ENCODE results near the gene IQCK.
A peak's percentile ranks its signal among the peaks of the same experiment; 100 is the strongest.

The IQCK gene

GRCh38 chr16:19804538-19805323, 86.7 kb downstream of the IQCK start:
- TF ChIP-seq ZNF341 (tag by site-specific recombination; IDR thresholded peaks at IDR 0.05; ENCODE audit: low read depth) (peak; percentile 47; the same call in 1 of the 2 replicates), ZNF366 (tag by site-specific recombination; conservative IDR thresholded peaks at IDR 0.05) (no peak), GLIS1 (tag by site-specific recombination; IDR thresholded peaks at IDR 0.05) (peak; percentile 57; the same call in 1 of the 2 replicates)
- Histone ChIP-seq H3K9me3 (ENCODE audit: control insufficient read depth, insufficient read depth, low read depth, low read length) (no peaks in the 10 kb centered on the region), H3K4me3 (ENCODE audit: low read depth, low read length) (no peak overlapping the region), H3K27ac (ENCODE audit: extremely low read depth, low read depth, low read length) (no peak overlapping the region), H3K36me3 (ENCODE audit: control insufficient read depth in 2 of 2, insufficient read depth in 1 of 2, low read length in 2 of 2) (no peaks in the 10 kb centered on the region), H3K4me1 (ENCODE audit: control insufficient read depth, insufficient read depth, low read length) (no peaks in the 10 kb centered on the region)
- ChIA-PET POLR2A (no interaction called here), CTCF (no interaction called here)

GRCh38 chr16:19805459-19806162, 87.5 kb downstream of the IQCK start:
- Histone ChIP-seq H3K36me3 (ENCODE audit: control insufficient read depth in 2 of 2, insufficient read depth in 1 of 2, low read length in 2 of 2) (no peaks in the 10 kb centered on the region), H3K9me3 (ENCODE audit: control insufficient read depth, insufficient read depth, low read depth, low read length) (no peaks in the 10 kb centered on the region), H3K27ac (ENCODE audit: extremely low read depth, low read depth, low read length) (no peak overlapping the region), H3K4me3 (ENCODE audit: low read depth, low read length) (no peak overlapping the region), H3K4me1 (ENCODE audit: control insufficient read depth, insufficient read depth, low read length) (no peaks in the 10 kb centered on the region)
- CTCF ChIA-PET: no interaction called here
- POLR2A ChIA-PET: no interaction called here
- TF ChIP-seq SETDB1 (IDR thresholded peaks at IDR 0.05; ENCODE audit: insufficient read length, low read length) (no peak), GLI2 (tag by site-specific recombination; IDR thresholded peaks at IDR 0.05; ENCODE audit: borderline replicate concordance, low read depth) (no peak), SCRT2 (tag by site-specific recombination; IDR thresholded peaks at IDR 0.05) (no peak), ZNF146 (tag by site-specific recombination; IDR thresholded peaks at IDR 0.05) (no peak), ZNF548 (tag by site-specific recombination; IDR thresholded peaks at IDR 0.05) (no peak), ZNF23 (tag by site-specific recombination; IDR thresholded peaks at IDR 0.05; ENCODE audit: borderline replicate concordance) (no peak), ZNF777 (tag by site-specific recombination; IDR thresholded peaks at IDR 0.05; ENCODE audit: borderline replicate concordance) (no peak), ZNF704 (tag by site-specific recombination; IDR thresholded peaks at IDR 0.05) (no peak), PRDM4 (tag by site-specific recombination; IDR thresholded peaks at IDR 0.05) (no peak), ZSCAN30 (tag by site-specific recombination; IDR thresholded peaks at IDR 0.05) (no peak), WT1 (tag by site-specific recombination; IDR thresholded peaks at IDR 0.05) (no peak), ZNF280C (tag by site-specific recombination; IDR thresholded peaks at IDR 0.05) (no peak), ZBTB6 (tag by site-specific recombination; IDR thresholded peaks at IDR 0.05) (no peak), ZNF202 (tag by site-specific recombination; IDR thresholded peaks at IDR 0.05; ENCODE audit: borderline replicate concordance) (no peak), ZBTB26 (tag by site-specific recombination; optimal IDR thresholded peaks at IDR 0.05) (no peak), KLF9 (tag by site-specific recombination; IDR thresholded peaks at IDR 0.05; ENCODE audit: low read depth) (no peak), ZNF561 (tag by site-specific recombination; IDR thresholded peaks at IDR 0.05; ENCODE audit: borderline replicate concordance) (no peak), ZNF133 (tag by site-specific recombination; IDR thresholded peaks at IDR 0.05) (no peak), ZNF335 (tag by site-specific recombination; conservative IDR thresholded peaks at IDR 0.05) (no peak), KLF10 (tag by site-specific recombination; IDR thresholded peaks at IDR 0.05) (no peak)

All from HEK293 (cell line).